Uterine smooth muscle cell (primary cell): ENCODE measurements around the gene COG6. TPM values are rescaled to one million over a fixed set of nuclear protein-coding genes. Genes with fewer than 3 reads are reported as not detected.

ENCODE experiments used
- total RNA-seq: library from RNA; depleted of rRNA; stranded (reverse); fragments of >200 nt; gene quantifications from 2 replicates; pipeline ENCODE4 v1.2.3, GENCODE V29; 2014

The COG6 gene
- 35.2 and 38.2 TPM in 2 replicates for total RNA-seq

GRCh38 chr13:39655569-39656324 lies at the start of gene COG6:
COG6 (plus strand) TSS chr13:39655662; CDS start chr13:39655727, 65 bp downstream.

Other genes starting within 250 kb of the COG6 start
- 42.9 and 54.1 TPM in 2 replicates for gene LHFPL6, start 52.5 kb upstream of the COG6 start, total RNA-seq